Peyer's patch (tissue), 4 donors: Measurements from ENCODE around the gene PSD4.

ENCODE experiments used
- CTCF ChIP-seq, 6 experiments: fragments of 450-650 bp in 4 of 6; fragments of 200-600 bp in 2 of 6; sonication (generic) in 1 of 6; IDR thresholded peaks; one replicate each; pipeline ENCODE4 v1.5.1; 2017 to 2019; ENCODE audit warnings: antibody characterized with exemption in 6 of 6, mild to moderate bottlenecking in 3 of 6, moderate library complexity in 1 of 6
- POLR2A ChIP-seq, 2 donors: fragments of 450-650 bp; IDR thresholded peaks; one replicate each; pipeline ENCODE4 v1.5.1; 2017; ENCODE audit warnings: antibody characterized with exemption in 2 of 2, mild to moderate bottlenecking in 2 of 2, moderate library complexity in 2 of 2

GRCh38 chr2:113181258-113182051 lies 7.7 kb downstream of the PSD4 start:
- TF ChIP-seq CTCF (IDR thresholded peaks at IDR 0.05) (no peak), POLR2A (IDR thresholded peaks at IDR 0.05) (no peak)
